AG04449 (cell line): ENCODE data around the gene RAB8A.

Experiments
- CTCF ChIA-PET: fragments of 350-600 bp; formaldehyde crosslinking; extraction: SDS; loops from one replicate; lab custom pipeline; 2021; ENCODE audit warnings: antibody characterized with exemption; lab: Yijun Ruan, JAX
- POLR2A ChIA-PET: fragments of 400-600, 350-600 bp; formaldehyde crosslinking; extraction: SDS; loops from one replicate; lab custom pipeline; 2020; ENCODE audit warnings: antibody characterized with exemption, inconsistent platforms; lab: Yijun Ruan, JAX
- DNase-seq: peaks from one replicate; pipeline ENCODE4 v3.0.0-alpha.2; 2010; ENCODE audit warnings: low read depth, low spot score
- H3K4me3 ChIP-seq: 2 replicates; pipeline ENCODE4 v1.5.1; 2011; ENCODE audit warnings: low read depth, mild to moderate bottlenecking, control low read depth, low read length
- CTCF ChIP-seq: IDR thresholded peaks from one replicate; pipeline ENCODE4 v1.5.1; 2011; ENCODE audit warnings: mild to moderate bottlenecking, moderate library complexity, low read length, control low read depth, inconsistent platforms; ENCODE audit not compliant: insufficient read depth; ENCODE audit errors: missing control alignments

RAB8A gene

DNA sequence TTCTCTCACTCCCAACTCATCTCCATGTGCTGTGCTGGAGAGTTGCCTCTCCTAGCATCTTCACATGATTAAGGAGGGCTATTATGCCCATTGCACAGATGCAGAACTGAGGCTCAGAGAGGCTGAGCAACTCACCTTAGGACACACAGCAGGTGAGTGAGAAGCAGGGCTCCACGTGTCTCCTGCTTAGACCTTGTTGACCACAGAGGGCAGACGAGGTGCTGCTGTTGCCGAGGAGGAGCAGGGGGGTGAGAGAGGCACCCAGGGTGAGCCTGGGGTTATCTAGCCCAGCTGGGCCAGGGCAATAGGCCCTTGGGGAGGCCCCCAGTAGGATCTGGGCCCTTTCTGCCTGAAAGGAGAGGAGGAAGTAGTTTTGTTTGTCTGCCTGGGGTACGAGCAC, 29.4 kb downstream of the RAB8A start:
- CTCF ChIA-PET = interaction anchor here (0.6 to 1.3 kb wide), 2 partner anchors 26 to 99 kb away, joined by 3 to 4 read pairs; no protein-coding TSS in a partner anchor
- POLR2A ChIA-PET = no interaction called here
- no peak for TF ChIP-seq CTCF
- no peak for DNase-seq
- H3K4me3 ChIP-seq = no peak overlapping the region

GRCh38 chr19:16142032-16142580, 30.4 kb downstream of the RAB8A start:
- TF ChIP-seq CTCF = no peak
- ChIA-PET CTCF (no interaction called here), POLR2A (no interaction called here)
- no peak for DNase-seq
- no peak overlapping the region for H3K4me3 ChIP-seq

DNA sequence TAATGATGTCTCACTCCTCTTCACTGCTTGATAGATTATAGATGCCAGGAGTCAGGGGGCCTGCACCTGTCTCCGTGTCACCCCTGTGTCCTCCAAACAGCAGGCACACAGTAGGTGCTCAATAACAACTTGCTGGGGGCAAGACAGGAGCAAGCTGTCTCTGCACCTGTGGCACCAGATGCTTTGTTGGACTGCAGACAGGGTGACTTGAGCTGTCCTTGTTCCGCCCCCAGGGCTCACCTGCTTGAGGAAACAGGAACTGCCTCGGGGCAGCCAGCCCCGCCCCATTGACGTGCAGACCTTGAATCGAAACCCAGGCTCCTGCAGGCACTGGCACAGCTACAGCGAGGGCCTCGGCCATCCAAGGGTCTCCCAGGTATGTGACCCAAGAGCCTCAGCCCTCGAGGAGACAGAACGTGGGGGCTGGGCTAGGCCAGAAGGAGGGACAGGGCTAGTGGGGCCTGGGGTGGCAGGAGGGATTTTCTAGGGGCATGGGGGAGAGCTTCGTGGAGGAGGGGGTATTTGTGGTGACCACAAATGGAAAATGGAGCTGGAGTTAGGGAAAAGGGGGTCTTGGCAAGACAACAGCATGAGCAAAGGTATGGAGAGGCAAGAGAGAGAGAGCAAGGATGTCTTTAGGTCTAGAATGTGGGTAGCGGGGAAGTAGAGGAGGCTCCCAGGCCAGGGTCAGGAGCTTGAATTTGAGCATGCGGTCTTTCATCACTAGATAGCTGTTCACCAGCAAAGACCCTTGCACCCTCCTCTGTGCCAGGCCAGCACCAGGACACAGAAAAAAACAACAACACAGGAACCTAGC, 31.9 kb downstream of the RAB8A start, which contains the start of gene HSH2D:
Gene HSH2D (plus strand): TSS at position 287 of the 817 bp plus-strand sequence. CDS start 5,066 bp downstream, outside the sequence.
- no peak for TF ChIP-seq CTCF
- ChIA-PET CTCF (interaction anchor here (0.7 to 1.2 kb wide), 2 partner anchors 9 to 15 kb away, joined by 3 read pairs; no protein-coding TSS in a partner anchor), POLR2A (interaction anchor here (0.6 kb wide), 2 partner anchors 66 to 78 kb away, joined by 3 read pairs; no protein-coding TSS in a partner anchor)
- H3K4me3 ChIP-seq = no peak within 1 kb of the TSS
- DNase-seq = no peak

- H3K4me3 ChIP-seq = no peak overlapping the region
- ChIA-PET POLR2A (interaction anchor here (0.6 kb wide), 1 partner anchor 66 kb away, joined by 3 read pairs; no protein-coding TSS in a partner anchor), CTCF (interaction anchor here (1.2 kb wide), 1 partner anchor 15 kb away, joined by 3 read pairs; no protein-coding TSS in a partner anchor)
- TF ChIP-seq CTCF = no peak
- DNase-seq = no peak
Observed at GRCh38 chr19:16144216-16144581, 32.5 kb downstream of the RAB8A start.

DNA sequence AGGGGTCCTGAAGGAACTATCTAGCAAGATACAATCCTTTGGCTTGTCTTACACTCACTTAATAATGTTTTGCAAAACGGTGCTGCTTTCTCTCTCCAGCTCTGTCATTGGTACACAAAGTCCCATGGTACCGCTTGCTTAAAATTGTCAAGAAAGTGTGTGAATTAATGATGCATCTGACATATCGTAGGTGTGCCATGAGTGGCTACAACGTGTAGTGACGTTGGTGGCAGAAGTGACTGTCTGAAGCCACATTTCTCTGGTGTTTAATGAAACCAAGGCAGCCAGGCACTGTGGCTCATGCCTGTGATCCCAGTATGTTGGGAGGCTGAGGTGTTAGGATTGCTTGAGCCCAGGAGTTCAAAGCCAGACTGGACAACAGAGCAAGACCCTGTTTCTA, 34.4 kb downstream of the RAB8A start:
- no peak overlapping the region for H3K4me3 ChIP-seq
- ChIA-PET POLR2A (no interaction called here), CTCF (interaction anchor here (1.2 kb wide), 1 partner anchor 35 kb away, joined by 5 read pairs; no protein-coding TSS in a partner anchor)
- TF ChIP-seq CTCF = no peak
- no peak for DNase-seq
